Right ventricle myocardium inferior (tissue), 1 donor: Measurements from ENCODE around the gene KRTAP10-3. TPM values are rescaled to one million over a fixed set of nuclear protein-coding genes. Genes with fewer than 3 reads are reported as not detected.
"Not testable (repeated sequence)": the region's sequence is repeated elsewhere in the genome, so short reads cannot be mapped to it uniquely, and the experiment has no call there.

Experiments used
- ATAC-seq: fragments of 200-7000 bp; cut with Tn5 transposase; one replicate; pipeline ENCODE4 v1.9.1; 2020; ENCODE audit warnings: mild to moderate bottlenecking, moderate library complexity
- DNase-seq: peaks from one replicate; pipeline ENCODE4 v3.0.0; 2021; ENCODE audit errors: missing footprints
- intact Hi-C: fragments of 100-400 bp; cut with DNase I; formaldehyde crosslinking; loops from one replicate; pipeline ENCODE4 v1.11.0; 2022
- total RNA-seq: library from RNA; stranded (reverse); fragmentation: NEBNext Ultra II Directional; extraction: Animal tissue kit (Norgen Biotek cat#: 25700); gene quantifications from one replicate; pipeline ENCODE4 v1.2.1, GENCODE V29; 2021
- donor health status: DM: no; HTN: yes; CAD: no; lungs with severe emphysema.

KRTAP10-3 gene
- total RNA-seq, 1 donor from 2014 or later: not detected

GRCh38 chr21:44574457-44575306, 16.1 kb upstream of the KRTAP10-3 start:
- DNase-seq: no peak
- intact Hi-C loops: no loop called here
- ATAC-seq: no peak

- ATAC-seq, DNase-seq, intact Hi-C loops: not testable (repeated sequence)
Measured at GRCh38 chr21:44573630-44574456, 15.2 kb upstream of the KRTAP10-3 start, which contains the start of gene KRTAP10-4. Gene KRTAP10-4 (plus strand): TSS chr21:44573729. CDS start chr21:44573759, 30 bp downstream.

GRCh38 chr21:44572959-44573583, 14.5 kb upstream of the KRTAP10-3 start:
- DNase-seq (no peak), ATAC-seq (no peak)
- intact Hi-C loops: no loop called here

- intact Hi-C loops: no loop called here
- DNase-seq (no peak), ATAC-seq (no peak)
Measured at GRCh38 chr21:44571844-44572782, 13.5 kb upstream of the KRTAP10-3 start.

GRCh38 chr21:44571296-44571695, 12.7 kb upstream of the KRTAP10-3 start:
- ATAC-seq (no peak), DNase-seq (no peak)
- intact Hi-C loops: no loop called here

GRCh38 chr21:44569861-44570517, 11.4 kb upstream of the KRTAP10-3 start:
- no peak for DNase-seq
- ATAC-seq: no peak
- intact Hi-C loops: no loop called here

GRCh38 chr21:44568667-44569556, 10.3 kb upstream of the KRTAP10-3 start:
- no peak for DNase-seq
- intact Hi-C loops: no loop called here
- ATAC-seq: no peak

GRCh38 chr21:44568261-44568660, 9.7 kb upstream of the KRTAP10-3 start:
- ATAC-seq (no peak), DNase-seq (no peak)
- intact Hi-C loops: no loop called here

GRCh38 chr21:44567481-44568171, 9.0 kb upstream of the KRTAP10-3 start:
- DNase-seq: no peak
- intact Hi-C loops: no loop called here
- ATAC-seq: no peak

GRCh38 chr21:44566403-44566802, 7.8 kb upstream of the KRTAP10-3 start:
- ATAC-seq (no peak), DNase-seq (no peak)
- intact Hi-C loops: no loop called here

- ATAC-seq (no peak), DNase-seq (no peak)
- intact Hi-C loops: no loop called here
Measured at GRCh38 chr21:44564886-44565598, 6.4 kb upstream of the KRTAP10-3 start.

- ATAC-seq (no peak), DNase-seq (no peak)
- intact Hi-C loops: no loop called here
Measured at GRCh38 chr21:44564099-44564498, 5.5 kb upstream of the KRTAP10-3 start.

- ATAC-seq, intact Hi-C loops, DNase-seq: not testable (repeated sequence)
Measured at GRCh38 chr21:44558329-44558675, 293 bp downstream of the KRTAP10-3 start.

GRCh38 chr21:44557491-44558328, 885 bp downstream of the KRTAP10-3 start:
- intact Hi-C loops: no loop called here
- no peak for DNase-seq
- ATAC-seq: no peak

GRCh38 chr21:44556879-44557278, 1.7 kb downstream of the KRTAP10-3 start:
- ATAC-seq: no peak
- DNase-seq: no peak
- intact Hi-C loops: no loop called here
